Endodermal cell (in vitro differentiated cells): ENCODE data around the gene ATP13A2. TPM values are rescaled to one million over a fixed set of nuclear protein-coding genes. Genes with fewer than 3 reads are reported as not detected.

Experiments used
- DNase-seq: peaks from one replicate; pipeline ENCODE4 v3.0.0-alpha.2; 2017
- H3K27ac ChIP-seq: 2 replicates; pipeline ENCODE4 v1.5.1; 2013; ENCODE audit warnings: mild to moderate bottlenecking, low read depth, low read length, moderate library complexity
- H3K27me3 ChIP-seq: 2 replicates; pipeline ENCODE4 v1.6.1; 2013; ENCODE audit warnings: mild to moderate bottlenecking, low read length, moderate library complexity; ENCODE audit not compliant: insufficient read depth, control insufficient read depth, poor library complexity, severe bottlenecking
- H3K36me3 ChIP-seq: 2 replicates; pipeline ENCODE4 v1.7.0; 2013; ENCODE audit warnings: mild to moderate bottlenecking, low read length, moderate library complexity; ENCODE audit not compliant: control insufficient read depth, insufficient read depth
- H3K4me1 ChIP-seq: one replicate; pipeline ENCODE4 v1.7.0; 2013; ENCODE audit warnings: low read length; ENCODE audit not compliant: control insufficient read depth, insufficient read depth
- H3K4me3 ChIP-seq: 2 replicates; pipeline ENCODE4 v1.5.1; 2013; ENCODE audit warnings: mild to moderate bottlenecking, low read length, moderate library complexity
- H3K9ac ChIP-seq: 2 replicates; pipeline ENCODE4 v1.6.1; 2013; ENCODE audit warnings: mild to moderate bottlenecking, low read length, moderate library complexity; ENCODE audit not compliant: poor library complexity, severe bottlenecking; ENCODE audit errors: extremely low read depth
- H3K9me3 ChIP-seq: 2 replicates; pipeline ENCODE4 v1.6.1; 2013; ENCODE audit warnings: mild to moderate bottlenecking, low read length, moderate library complexity; ENCODE audit not compliant: control insufficient read depth
- H3K27ac Mint-ChIP-seq: 2 replicates; pipeline ENCODE4 v1.8.0; 2020; ENCODE audit warnings: mixed read lengths
- H3K27me3 Mint-ChIP-seq: 2 replicates; pipeline ENCODE4 v1.8.0; 2021; ENCODE audit warnings: mild to moderate bottlenecking, mixed read lengths; ENCODE audit not compliant: insufficient read depth
- H3K36me3 Mint-ChIP-seq: 2 replicates; pipeline ENCODE4 v1.8.0; 2020; ENCODE audit warnings: low read depth, mixed read lengths
- H3K4me1 Mint-ChIP-seq: 2 replicates; pipeline ENCODE4 v1.8.0; 2020; ENCODE audit warnings: mixed read lengths
- H3K4me3 Mint-ChIP-seq: 2 replicates; pipeline ENCODE4 v1.8.0; 2020; ENCODE audit warnings: mild to moderate bottlenecking, moderate library complexity, mixed read lengths
- H3K9me3 Mint-ChIP-seq: 2 replicates; pipeline ENCODE4 v1.8.0; 2020; ENCODE audit warnings: mild to moderate bottlenecking, mixed read lengths
- WGBS, 2 experiments: methylation state at CpG; one replicate each; pipeline versions ENCODE4 v1.1.5 to v1.1.7; 2013; ENCODE audit warnings: missing lambda C conversion rate in 2 of 2, mixed read lengths in 1 of 2; ENCODE audit not compliant: insufficient coverage in 1 of 2, insufficient read length in 1 of 2; 5-methylcytosine and 5-hydroxymethylcytosine counted together
- total RNA-seq, 2 donors: library from RNA; stranded (reverse); fragmentation: NEBNext Ultra II Directional in 1 of 2; extraction: Animal tissue kit (Norgen Biotek cat#: 25700) in 1 of 2; gene quantifications; 2 replicates in 1 of 2; 3 replicates in 1 of 2; pipeline ENCODE4 v1.2.1, GENCODE V29; 2021
- TF ChIP-seq, protein P1 (sequence below): fragments of 200-600 bp; sonication (generic); conservative IDR thresholded peaks from 2 replicates; pipeline ENCODE4 v1.5.0; 2021; ENCODE audit warnings: antibody characterized with exemption, mild to moderate bottlenecking

The ATP13A2 gene
- total RNA-seq, 2 donors from 2014 or later, result 69.4 to 82.6 TPM

DNA sequence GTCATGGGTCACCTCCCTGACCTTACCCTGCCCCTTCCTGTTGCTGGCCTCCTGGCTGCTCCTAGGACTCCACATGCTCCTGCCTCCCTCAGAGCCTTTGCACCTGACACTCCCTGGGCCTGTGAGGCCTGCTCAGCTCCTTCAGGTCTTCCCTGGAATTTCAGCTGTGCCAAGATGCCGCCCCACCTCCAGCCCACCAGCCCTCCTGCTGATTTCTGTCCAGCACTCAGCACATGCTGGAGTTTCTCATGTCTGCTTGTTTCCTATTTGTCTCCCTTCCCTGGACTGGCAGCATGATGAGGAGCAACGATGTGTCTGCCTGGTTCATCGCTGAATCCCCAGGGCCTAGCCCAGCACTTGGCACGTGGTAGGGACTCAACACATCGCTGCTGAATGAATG is 34.4 kb downstream of the ATP13A2 start:
- Mint-ChIP-seq H3K4me1 (peaks cover 3% of the 10 kb centered on the region), H3K36me3 (peaks cover 25% of the 10 kb centered on the region), H3K9me3 (no peaks in the 10 kb centered on the region), H3K27ac (no peak overlapping the region), H3K4me3 (no peak overlapping the region), H3K27me3 (no peaks in the 10 kb centered on the region)
- Histone ChIP-seq H3K9me3 (no peaks in the 10 kb centered on the region), H3K36me3 (peaks cover 30% of the 10 kb centered on the region), H3K4me1 (peaks cover 7% of the 10 kb centered on the region), H3K4me3 (no peak overlapping the region), H3K27me3 (no peaks in the 10 kb centered on the region), H3K9ac (no peak overlapping the region), H3K27ac (no peak overlapping the region)
- DNase-seq, result no peak
- TF ChIP-seq, protein P1, sequence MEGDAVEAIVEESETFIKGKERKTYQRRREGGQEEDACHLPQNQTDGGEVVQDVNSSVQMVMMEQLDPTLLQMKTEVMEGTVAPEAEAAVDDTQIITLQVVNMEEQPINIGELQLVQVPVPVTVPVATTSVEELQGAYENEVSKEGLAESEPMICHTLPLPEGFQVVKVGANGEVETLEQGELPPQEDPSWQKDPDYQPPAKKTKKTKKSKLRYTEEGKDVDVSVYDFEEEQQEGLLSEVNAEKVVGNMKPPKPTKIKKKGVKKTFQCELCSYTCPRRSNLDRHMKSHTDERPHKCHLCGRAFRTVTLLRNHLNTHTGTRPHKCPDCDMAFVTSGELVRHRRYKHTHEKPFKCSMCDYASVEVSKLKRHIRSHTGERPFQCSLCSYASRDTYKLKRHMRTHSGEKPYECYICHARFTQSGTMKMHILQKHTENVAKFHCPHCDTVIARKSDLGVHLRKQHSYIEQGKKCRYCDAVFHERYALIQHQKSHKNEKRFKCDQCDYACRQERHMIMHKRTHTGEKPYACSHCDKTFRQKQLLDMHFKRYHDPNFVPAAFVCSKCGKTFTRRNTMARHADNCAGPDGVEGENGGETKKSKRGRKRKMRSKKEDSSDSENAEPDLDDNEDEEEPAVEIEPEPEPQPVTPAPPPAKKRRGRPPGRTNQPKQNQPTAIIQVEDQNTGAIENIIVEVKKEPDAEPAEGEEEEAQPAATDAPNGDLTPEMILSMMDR, result no peak
- WGBS, 2 experiments, result 94% methylated on average over 4 to 5 of the region's 5 CpGs

DNA sequence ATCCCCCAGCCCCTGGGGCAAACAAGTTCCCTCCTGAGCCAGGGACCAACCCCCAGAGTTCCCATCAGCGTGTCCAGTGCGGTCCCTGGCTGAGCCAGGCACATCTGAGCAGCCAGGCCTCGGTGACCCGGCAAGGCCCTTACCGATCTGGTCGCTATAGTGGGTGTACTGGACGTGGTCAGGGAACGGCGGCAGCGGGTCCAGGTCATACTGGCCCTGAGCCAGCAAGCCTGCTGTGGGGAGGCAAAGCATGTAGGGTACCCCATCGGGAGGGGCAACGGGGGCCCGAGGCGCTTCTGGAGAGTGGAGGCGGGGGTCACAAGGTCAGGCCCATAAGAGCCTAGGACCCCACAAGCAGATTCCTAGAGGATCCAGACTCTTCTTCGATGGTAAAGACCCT is 34.8 kb downstream of the ATP13A2 start:
- Mint-ChIP-seq H3K4me1 (peaks cover 3% of the 10 kb centered on the region), H3K27ac (no peak overlapping the region), H3K36me3 (peaks cover 25% of the 10 kb centered on the region), H3K9me3 (no peaks in the 10 kb centered on the region), H3K27me3 (no peaks in the 10 kb centered on the region), H3K4me3 (no peak overlapping the region)
- H3K27ac ChIP-seq, result no peak overlapping the region
- H3K27me3 ChIP-seq, result no peaks in the 10 kb centered on the region
- peaks cover 30% of the 10 kb centered on the region for H3K36me3 ChIP-seq
- 89 to 95% methylated on average over 11 to 16 of the region's 16 CpGs for WGBS, 2 experiments
- no peaks in the 10 kb centered on the region for H3K9me3 ChIP-seq
- no peak overlapping the region for H3K4me3 ChIP-seq
- TF ChIP-seq, protein P1, result no peak
- peaks cover 7% of the 10 kb centered on the region for H3K4me1 ChIP-seq
- no peak overlapping the region for H3K9ac ChIP-seq
- no peak for DNase-seq

DNA sequence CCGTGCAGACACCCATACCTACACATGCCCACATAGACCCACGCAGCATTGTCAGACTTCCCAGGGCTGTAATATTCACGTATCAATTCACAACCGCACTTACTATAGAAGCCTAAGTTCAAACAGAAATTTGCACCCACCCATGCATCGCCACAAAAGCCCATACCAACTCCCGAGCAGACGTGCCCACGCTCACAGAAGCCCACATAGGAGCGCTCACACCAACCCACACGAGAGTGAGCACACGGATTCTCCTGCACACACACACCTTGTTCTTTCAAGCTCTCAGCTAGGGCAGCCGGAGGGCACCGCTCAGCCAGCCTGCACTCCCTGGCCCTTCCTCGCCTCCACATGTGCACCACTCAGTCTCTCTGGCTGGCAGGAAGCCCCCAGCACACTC is 35.9 kb downstream of the ATP13A2 start:
- H3K4me1 Mint-ChIP-seq, result peaks cover 3% of the 10 kb centered on the region
- H3K4me3 Mint-ChIP-seq, result no peak overlapping the region

More for the DNA sequence above, 35.9 kb downstream of the ATP13A2 start:
- H3K4me3 ChIP-seq, result no peak overlapping the region
- Mint-ChIP-seq H3K27me3 (no peaks in the 10 kb centered on the region), H3K27ac (peak overlapping the region; percentile 39), H3K36me3 (peaks cover 26% of the 10 kb centered on the region), H3K9me3 (no peaks in the 10 kb centered on the region)
- H3K36me3 ChIP-seq, result peaks cover 30% of the 10 kb centered on the region
- no peaks in the 10 kb centered on the region for H3K9me3 ChIP-seq
- TF ChIP-seq, protein P1, result no peak
- H3K27ac ChIP-seq, result no peak overlapping the region
- no peaks in the 10 kb centered on the region for H3K27me3 ChIP-seq
- no peak overlapping the region for H3K9ac ChIP-seq
- H3K4me1 ChIP-seq, result peaks cover 7% of the 10 kb centered on the region
- DNase-seq, result no peak
- WGBS, 2 experiments, result 93 to 99% methylated on average over 10 to 14 of the region's 14 CpGs
